HG02759 (cell line): Measurements from ENCODE around the gene PPP3R1.
"Not testable (repeated sequence)": the region's sequence is repeated elsewhere in the genome, so short reads cannot be mapped to it uniquely, and the experiment has no call there.

Experiments
- ATAC-seq: cut with Tn5 transposase; IDR thresholded peaks from one replicate; pipeline ENCODE4 v1.9.1; 2021; ENCODE audit warnings: mild to moderate bottlenecking, moderate library complexity; ENCODE audit not compliant: unreplicated experiment

Gene PPP3R1

GRCh38 chr2:68190991-68191731 lies 61.2 kb downstream of the PPP3R1 start:
- no peak for ATAC-seq

DNA sequence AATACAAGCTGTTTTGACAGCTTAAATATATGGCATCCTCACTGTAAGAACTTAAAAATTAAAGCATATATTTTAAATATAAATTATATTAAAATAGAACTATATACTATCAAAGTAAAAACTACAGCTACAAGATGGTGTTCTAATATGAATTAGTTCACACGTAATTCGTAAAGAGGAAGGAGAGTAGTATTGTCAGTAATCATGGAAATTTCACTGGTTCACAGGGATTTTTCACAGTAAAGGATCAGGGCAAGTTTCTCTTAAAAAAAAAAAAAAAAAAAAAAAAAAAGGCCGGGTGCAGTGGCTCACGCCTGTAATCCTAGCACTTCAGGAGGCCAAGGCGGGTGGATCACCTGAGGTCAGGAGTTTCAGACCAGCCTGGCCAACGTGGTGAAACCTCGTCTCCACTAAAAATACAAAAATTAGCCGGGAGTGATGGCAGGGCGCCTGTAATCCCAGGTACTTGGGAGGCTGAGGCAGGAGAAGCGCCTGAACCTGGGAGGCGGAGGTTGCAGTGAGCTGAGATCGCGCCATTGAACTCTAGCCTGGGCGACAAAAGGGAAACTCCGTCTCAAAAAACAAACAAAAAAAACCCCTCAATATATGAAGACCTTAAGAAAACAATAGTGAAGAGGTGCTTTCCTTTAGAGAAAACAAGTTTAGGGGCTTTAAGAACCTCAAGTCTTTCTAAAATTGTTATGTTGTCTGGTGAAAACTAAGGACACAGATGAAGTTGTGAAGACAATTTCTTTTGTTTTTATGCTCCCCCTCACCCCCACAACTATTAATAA lies 62.1 kb downstream of the PPP3R1 start:
- ATAC-seq: no peak

- ATAC-seq: no peak
These were observed 63.5 kb downstream of the PPP3R1 start for GRCh38 chr2:68188831-68189230.

DNA sequence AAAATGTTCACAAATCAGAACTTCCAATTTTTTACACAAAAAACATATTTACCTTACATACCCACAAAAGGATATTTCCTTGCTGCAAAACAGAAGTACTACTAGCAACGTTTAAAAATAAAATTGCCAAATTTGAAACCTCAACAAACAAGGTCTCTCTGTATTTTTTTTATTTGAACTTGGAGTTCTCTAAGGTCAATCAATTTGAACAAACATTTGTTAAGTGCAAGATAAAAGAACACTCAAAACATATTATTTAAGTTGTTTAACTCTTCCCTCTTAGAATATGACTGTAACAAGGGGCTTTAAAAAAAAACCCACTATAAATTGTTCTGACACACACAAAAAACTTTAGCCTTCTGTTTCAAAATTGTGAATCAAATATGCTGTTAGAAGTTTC lies 65.0 kb downstream of the PPP3R1 start:
- no peak for ATAC-seq

- ATAC-seq: no peak
These were observed 66.7 kb downstream of the PPP3R1 start for GRCh38 chr2:68185541-68186164.

DNA sequence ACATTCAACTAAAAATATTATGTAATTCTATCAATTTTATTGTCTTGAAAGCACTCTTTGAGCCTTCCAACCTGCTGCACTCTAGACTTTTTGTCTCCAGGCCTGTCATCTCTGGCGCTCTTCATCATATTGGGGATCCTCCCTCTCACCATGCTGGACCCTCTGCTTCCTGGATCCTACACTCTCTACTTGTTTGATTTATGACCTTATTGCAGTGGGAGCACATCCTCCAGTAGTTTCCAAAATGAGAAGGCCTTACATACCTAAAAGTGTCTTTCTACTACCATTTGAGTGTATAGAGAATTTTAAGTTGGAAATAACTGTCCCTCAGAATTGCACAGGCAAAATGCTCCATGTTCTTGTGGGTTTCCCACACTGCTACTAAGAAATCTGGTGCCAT lies 69.4 kb downstream of the PPP3R1 start:
- ATAC-seq: no peak

GRCh38 chr2:68178954-68179627 lies 73.2 kb downstream of the PPP3R1 start:
- no peak for ATAC-seq

DNA sequence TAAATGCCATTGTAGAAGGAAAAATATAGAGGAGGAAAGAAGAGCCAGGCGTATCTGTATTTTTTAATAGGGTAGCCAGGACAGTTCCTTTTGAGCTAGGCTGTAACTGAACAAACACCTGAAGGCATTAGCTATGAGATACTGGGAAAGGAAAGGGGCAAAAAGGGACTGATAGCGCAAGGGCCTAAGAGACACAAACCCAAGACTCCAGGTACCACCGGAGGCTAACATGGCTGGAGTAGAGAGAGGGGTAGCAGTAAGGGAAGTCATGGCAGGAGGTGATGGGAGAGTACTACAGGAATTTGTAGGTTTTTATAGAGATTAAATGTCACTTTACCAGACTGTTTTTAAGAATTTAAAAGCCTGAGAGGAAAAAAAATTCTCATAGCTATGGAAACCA lies 73.9 kb downstream of the PPP3R1 start:
- ATAC-seq: no peak

GRCh38 chr2:68177541-68177940 lies 74.8 kb downstream of the PPP3R1 start:
- ATAC-seq: no peak

- ATAC-seq: no peak
These were observed 75.7 kb downstream of the PPP3R1 start for GRCh38 chr2:68176657-68177056.

DNA sequence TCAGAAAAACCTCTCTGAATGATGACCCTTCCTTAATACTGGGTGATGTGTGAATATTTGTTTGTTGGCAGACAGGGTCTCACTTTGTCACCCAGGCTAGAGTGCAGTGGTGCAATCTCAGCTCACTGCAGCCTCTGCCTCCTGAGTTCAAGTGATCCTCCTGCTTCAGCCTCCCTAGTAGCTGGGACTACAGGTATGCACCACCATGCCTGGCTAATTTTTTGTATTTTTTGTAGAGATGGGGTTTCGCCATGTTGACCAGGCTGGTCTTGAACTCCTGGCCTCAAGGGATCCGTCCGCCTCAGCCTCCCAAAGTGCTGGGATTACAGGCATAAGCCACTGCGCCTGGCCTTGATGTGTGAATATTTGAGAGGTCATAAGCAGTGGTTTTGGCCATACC lies 77.1 kb downstream of the PPP3R1 start:
- not testable (repeated sequence) for ATAC-seq

- ATAC-seq: no peak
These were observed 79.2 kb downstream of the PPP3R1 start for GRCh38 chr2:68172990-68173700.

- no peak for ATAC-seq
These were observed 79.8 kb downstream of the PPP3R1 start for GRCh38 chr2:68172521-68172920.

- ATAC-seq: no peak
These were observed 80.6 kb downstream of the PPP3R1 start for GRCh38 chr2:68171684-68172083.

GRCh38 chr2:68171146-68171545 lies 81.2 kb downstream of the PPP3R1 start:
- ATAC-seq: no peak

GRCh38 chr2:68169308-68169707 lies 83.0 kb downstream of the PPP3R1 start:
- no peak for ATAC-seq

DNA sequence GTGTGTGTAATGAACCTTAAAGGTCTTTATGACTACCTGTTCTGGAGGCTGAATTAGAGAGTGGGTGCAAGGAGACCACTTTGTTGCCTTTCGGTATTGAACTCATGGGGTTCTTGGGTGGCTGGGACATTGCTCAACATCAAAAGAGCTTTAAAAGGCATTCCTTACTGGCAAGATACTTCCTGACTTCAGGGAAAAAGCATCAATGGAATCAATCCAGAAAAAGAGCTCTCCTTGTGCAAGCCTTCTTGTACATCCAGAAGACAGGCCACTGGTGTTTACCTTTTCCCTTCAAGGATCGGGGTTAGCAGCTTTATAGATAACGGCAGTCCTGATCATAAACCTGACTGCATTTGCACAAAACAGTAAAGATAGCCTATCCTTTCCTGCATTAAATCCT lies 85.1 kb downstream of the PPP3R1 start:
- no peak for ATAC-seq

- no peak for ATAC-seq
These were observed 88.7 kb downstream of the PPP3R1 start for GRCh38 chr2:68163641-68164040.

- ATAC-seq: no peak
These were observed 94.2 kb downstream of the PPP3R1 start for GRCh38 chr2:68158134-68158447.

DNA sequence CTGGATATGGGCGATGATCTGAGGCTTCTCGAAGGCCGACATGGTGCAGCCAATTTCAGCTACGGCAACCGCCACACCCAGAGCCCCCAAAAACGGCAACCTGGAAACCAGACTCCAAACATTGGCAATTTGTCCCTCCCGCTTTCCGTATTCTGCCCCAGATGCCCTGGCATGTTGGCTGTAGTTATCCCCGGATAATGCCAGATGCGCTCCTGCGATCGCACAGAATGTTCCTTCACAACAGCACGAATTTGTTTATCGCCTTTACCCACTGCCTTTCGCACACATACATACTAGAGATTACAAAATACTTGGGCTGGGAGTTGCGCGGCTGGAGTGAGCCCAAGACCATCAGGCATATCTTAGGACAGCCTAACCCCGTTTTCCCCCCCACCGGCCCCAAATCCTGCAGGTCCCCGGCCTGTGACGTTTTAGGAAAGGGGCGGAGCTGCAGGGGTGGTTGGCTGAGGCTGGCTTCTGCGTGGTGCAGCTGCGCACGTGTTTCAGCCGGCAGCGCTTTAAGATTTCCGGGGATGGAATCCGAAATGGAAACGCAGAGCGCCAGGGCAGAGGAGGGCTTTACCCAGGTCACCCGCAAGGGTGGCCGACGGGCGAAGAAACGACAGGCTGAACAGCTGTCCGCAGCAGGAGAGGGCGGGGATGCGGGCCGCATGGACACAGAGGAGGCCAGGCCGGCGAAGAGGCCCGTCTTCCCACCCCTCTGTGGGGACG lies 94.8 kb downstream of the PPP3R1 start, which contains the start of gene PNO1:
Gene PNO1, plus strand, starts transcription at position 487 of the 732 bp plus-strand sequence. Its CDS starts 47 bp downstream, at position 534.
- ATAC-seq: peak; percentile 95
